HepG2 (cell line): ENCODE measurements around the gene CCDC142. TPM values are rescaled to one million over a fixed set of nuclear protein-coding genes. Genes with fewer than 3 reads are reported as not detected.
A peak's percentile ranks its signal among the peaks of the same experiment; 100 is the strongest.

ENCODE experiments used
- CHD4 ChIP-seq: fragments of 200-600 bp; sonication (generic); IDR thresholded peaks from 2 replicates; pipeline ENCODE4 v1.7.0; 2017; ENCODE audit warnings: mild to moderate bottlenecking, low read length, borderline replicate concordance
- HDAC2 ChIP-seq: sonication (generic); formaldehyde crosslinking; IDR thresholded peaks from 2 replicates; pipeline ENCODE4 v1.4.0; 2020; ENCODE audit warnings: missing genetic modification reagents
- KLF16 ChIP-seq, 2 experiments: sonication (generic) in 1 of 2; formaldehyde crosslinking in 1 of 2; IDR thresholded peaks; 2 replicates each; pipeline versions ENCODE4 v1.6.1 to v1.8.0; 2016 to 2023; ENCODE audit warnings: missing genetic modification reagents in 2 of 2, missing compliant biosample characterization in 1 of 2
- MED13 ChIP-seq: sonication (generic); formaldehyde crosslinking; IDR thresholded peaks from 2 replicates; pipeline ENCODE4 v1.5.0; 2020; ENCODE audit warnings: missing genetic modification reagents
- MZF1 ChIP-seq: sonication (generic); formaldehyde crosslinking; IDR thresholded peaks from 2 replicates; pipeline ENCODE4 v1.8.1; 2023; ENCODE audit warnings: mild to moderate bottlenecking, missing genetic modification reagents, borderline replicate concordance
- NPAS2 ChIP-seq: sonication (generic); formaldehyde crosslinking; IDR thresholded peaks from 2 replicates; pipeline ENCODE4 v1.8.0; 2022; ENCODE audit warnings: mild to moderate bottlenecking, missing genetic modification reagents, borderline replicate concordance
- PAWR ChIP-seq: sonication (generic); formaldehyde crosslinking; IDR thresholded peaks from 2 replicates; pipeline ENCODE4 v1.4.0; 2020; ENCODE audit warnings: missing genetic modification reagents, mild to moderate bottlenecking, borderline replicate concordance
- REL ChIP-seq: sonication (generic); formaldehyde crosslinking; conservative IDR thresholded peaks from 2 replicates; pipeline ENCODE4 v1.8.0; 2022; ENCODE audit warnings: mild to moderate bottlenecking, missing genetic modification reagents, moderate library complexity
- SMAD1 ChIP-seq: sonication (generic); formaldehyde crosslinking; IDR thresholded peaks from 2 replicates; pipeline ENCODE4 v1.4.0; 2020; ENCODE audit warnings: missing genetic modification reagents, low read depth, mild to moderate bottlenecking, borderline replicate concordance
- U2AF2 ChIP-seq: fragments of 200-400 bp; formaldehyde crosslinking; IDR thresholded peaks from 2 replicates; pipeline ENCODE4 v1.6.1; 2017; ENCODE audit warnings: low read depth, mild to moderate bottlenecking, low read length
- ZFP62 ChIP-seq: sonication (generic); formaldehyde crosslinking; IDR thresholded peaks from 2 replicates; pipeline ENCODE4 v1.4.0; 2020; ENCODE audit warnings: missing genetic modification reagents
- ZFX ChIP-seq: sonication (generic); formaldehyde crosslinking; IDR thresholded peaks from 2 replicates; pipeline ENCODE4 v1.4.0; 2020; ENCODE audit warnings: mild to moderate bottlenecking, low read depth, missing genetic modification reagents, moderate library complexity
- ZNF207 ChIP-seq: fragments of 450-650 bp; IDR thresholded peaks from 2 replicates; pipeline ENCODE4 v1.6.1; 2016; ENCODE audit warnings: antibody characterized with exemption, borderline replicate concordance
- ZNF253 ChIP-seq: sonication (generic); formaldehyde crosslinking; IDR thresholded peaks from 2 replicates; pipeline ENCODE4 v1.8.0; 2022; ENCODE audit warnings: mild to moderate bottlenecking, missing genetic modification reagents, borderline replicate concordance
- ZNF530 ChIP-seq: sonication (generic); formaldehyde crosslinking; IDR thresholded peaks from 2 replicates; pipeline ENCODE4 v1.5.0; 2020; ENCODE audit warnings: low read depth, mild to moderate bottlenecking, missing genetic modification reagents
- ZNF569 ChIP-seq: sonication (generic); formaldehyde crosslinking; IDR thresholded peaks from 2 replicates; pipeline ENCODE4 v1.5.0; 2020; ENCODE audit warnings: mild to moderate bottlenecking, missing genetic modification reagents, moderate library complexity, borderline replicate concordance
- ZNF703 ChIP-seq: sonication (generic); formaldehyde crosslinking; IDR thresholded peaks from 2 replicates; pipeline ENCODE4 v1.5.1; 2020; ENCODE audit warnings: missing genetic modification reagents, mild to moderate bottlenecking, moderate library complexity, borderline replicate concordance
- ZNF761 ChIP-seq: sonication (generic); formaldehyde crosslinking; conservative IDR thresholded peaks from 2 replicates; pipeline ENCODE4 v1.4.0; 2020; ENCODE audit warnings: mild to moderate bottlenecking, missing genetic modification reagents
- ZNF768 ChIP-seq: sonication (generic); formaldehyde crosslinking; IDR thresholded peaks from 2 replicates; pipeline ENCODE4 v1.4.0; 2020; ENCODE audit warnings: missing genetic modification reagents
- ZNF816 ChIP-seq: sonication (generic); formaldehyde crosslinking; IDR thresholded peaks from 2 replicates; pipeline ENCODE4 v1.8.0; 2022; ENCODE audit warnings: missing genetic modification reagents, mild to moderate bottlenecking, borderline replicate concordance
- ZZZ3 ChIP-seq: sonication (generic); formaldehyde crosslinking; IDR thresholded peaks from 2 replicates; pipeline ENCODE4 v1.4.0; 2020; ENCODE audit warnings: missing genetic modification reagents, mild to moderate bottlenecking, borderline replicate concordance
- polyA plus RNA-seq, 8 experiments: library from polyadenylated mRNA; depleted of rRNA in 3 of 8; stranded (reverse) in 7 of 8; unstranded in 1 of 8; fragments of >200 nt; fragmentation: Illumina TruSeq in 4 of 8; extraction: Trizol in 4 of 8; gene quantifications; 2 replicates each; pipeline versions ENCODE4 v1.2.1 to v1.2.3, GENCODE V29; 2011 to 2016; ENCODE audit warnings: low read depth in 4 of 8, missing spikeins in 1 of 8, mixed read lengths in 1 of 8; ENCODE audit not compliant: insufficient read depth in 1 of 8
- total RNA-seq, 5 experiments: library from RNA; depleted of rRNA; stranded (reverse); fragments of >200 nt; fragmentation: Illumina TruSeq; extraction: Trizol; gene quantifications; 2 replicates each; pipeline ENCODE4 v1.2.3, GENCODE V29; 2016; ENCODE audit warnings: low read depth in 1 of 5
- TF ChIP-seq, protein P1 (sequence below): sonication (generic); formaldehyde crosslinking; IDR thresholded peaks from 2 replicates; pipeline ENCODE4 v1.4.0; 2020; ENCODE audit warnings: mild to moderate bottlenecking, missing genetic modification reagents
- TF ChIP-seq, protein P2 (sequence below): sonication (generic); formaldehyde crosslinking; IDR thresholded peaks from 2 replicates; pipeline ENCODE4 v1.8.0; 2022; ENCODE audit warnings: missing genetic modification reagents, mild to moderate bottlenecking, moderate library complexity, borderline replicate concordance
- TF ChIP-seq, protein P3 (sequence below): sonication (generic); formaldehyde crosslinking; conservative IDR thresholded peaks from 2 replicates; pipeline ENCODE4 v1.4.0; 2020; ENCODE audit warnings: missing genetic modification reagents

CCDC142 gene
- total and polyA plus RNA-seq, 2 of the 13 experiments (the other 11 are each of a cell fraction or from before 2014, with no cell fraction given) = 14.7 to 30.4 TPM

DNA sequence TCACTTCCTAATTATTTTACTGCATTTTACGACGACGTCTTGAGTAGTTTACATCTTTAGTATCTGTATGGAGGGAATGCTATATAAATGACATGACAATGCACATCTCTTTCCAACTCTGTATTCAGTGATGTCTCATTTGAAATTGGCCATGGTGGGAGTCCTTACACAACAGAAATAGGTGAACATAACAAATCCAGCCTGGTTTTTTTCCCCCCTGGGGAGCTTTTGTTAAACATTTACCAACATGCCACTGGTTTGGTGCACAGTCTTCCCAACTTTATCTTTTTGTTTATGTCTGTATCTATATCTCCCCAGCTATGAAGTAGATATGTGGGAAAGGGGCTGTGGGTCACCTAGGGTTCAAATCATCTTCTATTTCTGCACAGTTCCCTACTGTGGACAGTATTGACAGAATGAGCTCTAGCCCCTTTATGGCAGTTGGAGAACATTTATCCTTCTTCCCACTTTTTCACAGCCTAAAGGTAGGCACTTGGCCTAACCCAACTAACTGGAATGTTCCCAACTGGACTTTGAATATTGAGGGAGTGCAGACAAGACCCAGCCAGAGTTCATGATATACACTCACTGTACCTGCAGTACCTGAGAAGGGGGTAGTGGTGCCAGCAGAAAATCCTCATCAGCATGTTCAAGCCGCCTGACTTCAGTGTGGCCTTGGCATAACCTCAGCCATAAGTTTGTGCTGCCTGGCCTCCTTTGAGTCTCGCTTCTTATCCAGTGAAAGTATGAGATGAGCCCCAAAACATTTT is 35.4 kb downstream of the CCDC142 start (continued):
- TF ChIP-seq ZNF816 (CRISPR knock-in tag) (no peak), MED13 (CRISPR knock-in tag) (no peak), SMAD1 (CRISPR knock-in tag) (no peak), KLF16 (CRISPR knock-in tag; IDR thresholded peaks at IDR 0.05) (0 out of 4 replicates have a peak, but pooled peaks of 1 of the 2 experiments have one; percentile 45), CHD4 (no peak), PAWR (CRISPR knock-in tag) (no peak), REL (CRISPR knock-in tag) (no peak), ZNF253 (CRISPR knock-in tag) (no peak), ZFP62 (CRISPR knock-in tag) (no peak), ZNF207 (no peak), ZNF703 (CRISPR knock-in tag) (no peak), ZZZ3 (CRISPR knock-in tag) (no peak), ZNF530 (CRISPR knock-in tag) (no peak), HDAC2 (CRISPR knock-in tag) (peak; percentile 59), ZFX (CRISPR knock-in tag) (peak; percentile 64), ZNF569 (CRISPR knock-in tag) (no peak; the same call in 1 of the 2 replicates), NPAS2 (no peak), ZNF768 (CRISPR knock-in tag) (no peak), ZNF761 (no peak), MZF1 (CRISPR knock-in tag) (no peak), U2AF2 (no peak)
- TF ChIP-seq, protein P1, sequence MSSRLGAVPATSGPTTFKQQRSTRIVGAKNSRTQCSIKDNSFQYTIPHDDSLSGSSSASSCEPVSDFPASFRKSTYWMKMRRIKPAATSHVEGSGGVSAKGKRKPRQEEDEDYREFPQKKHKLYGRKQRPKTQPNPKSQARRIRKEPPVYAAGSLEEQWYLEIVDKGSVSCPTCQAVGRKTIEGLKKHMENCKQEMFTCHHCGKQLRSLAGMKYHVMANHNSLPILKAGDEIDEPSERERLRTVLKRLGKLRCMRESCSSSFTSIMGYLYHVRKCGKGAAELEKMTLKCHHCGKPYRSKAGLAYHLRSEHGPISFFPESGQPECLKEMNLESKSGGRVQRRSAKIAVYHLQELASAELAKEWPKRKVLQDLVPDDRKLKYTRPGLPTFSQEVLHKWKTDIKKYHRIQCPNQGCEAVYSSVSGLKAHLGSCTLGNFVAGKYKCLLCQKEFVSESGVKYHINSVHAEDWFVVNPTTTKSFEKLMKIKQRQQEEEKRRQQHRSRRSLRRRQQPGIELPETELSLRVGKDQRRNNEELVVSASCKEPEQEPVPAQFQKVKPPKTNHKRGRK (CRISPR knock-in tag) = no peak
- TF ChIP-seq, protein P2, sequence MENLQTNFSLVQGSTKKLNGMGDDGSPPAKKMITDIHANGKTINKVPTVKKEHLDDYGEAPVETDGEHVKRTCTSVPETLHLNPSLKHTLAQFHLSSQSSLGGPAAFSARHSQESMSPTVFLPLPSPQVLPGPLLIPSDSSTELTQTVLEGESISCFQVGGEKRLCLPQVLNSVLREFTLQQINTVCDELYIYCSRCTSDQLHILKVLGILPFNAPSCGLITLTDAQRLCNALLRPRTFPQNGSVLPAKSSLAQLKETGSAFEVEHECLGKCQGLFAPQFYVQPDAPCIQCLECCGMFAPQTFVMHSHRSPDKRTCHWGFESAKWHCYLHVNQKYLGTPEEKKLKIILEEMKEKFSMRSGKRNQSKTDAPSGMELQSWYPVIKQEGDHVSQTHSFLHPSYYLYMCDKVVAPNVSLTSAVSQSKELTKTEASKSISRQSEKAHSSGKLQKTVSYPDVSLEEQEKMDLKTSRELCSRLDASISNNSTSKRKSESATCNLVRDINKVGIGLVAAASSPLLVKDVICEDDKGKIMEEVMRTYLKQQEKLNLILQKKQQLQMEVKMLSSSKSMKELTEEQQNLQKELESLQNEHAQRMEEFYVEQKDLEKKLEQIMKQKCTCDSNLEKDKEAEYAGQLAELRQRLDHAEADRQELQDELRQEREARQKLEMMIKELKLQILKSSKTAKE = no peak; the same call in 1 of the 2 replicates
- TF ChIP-seq, protein P3, sequence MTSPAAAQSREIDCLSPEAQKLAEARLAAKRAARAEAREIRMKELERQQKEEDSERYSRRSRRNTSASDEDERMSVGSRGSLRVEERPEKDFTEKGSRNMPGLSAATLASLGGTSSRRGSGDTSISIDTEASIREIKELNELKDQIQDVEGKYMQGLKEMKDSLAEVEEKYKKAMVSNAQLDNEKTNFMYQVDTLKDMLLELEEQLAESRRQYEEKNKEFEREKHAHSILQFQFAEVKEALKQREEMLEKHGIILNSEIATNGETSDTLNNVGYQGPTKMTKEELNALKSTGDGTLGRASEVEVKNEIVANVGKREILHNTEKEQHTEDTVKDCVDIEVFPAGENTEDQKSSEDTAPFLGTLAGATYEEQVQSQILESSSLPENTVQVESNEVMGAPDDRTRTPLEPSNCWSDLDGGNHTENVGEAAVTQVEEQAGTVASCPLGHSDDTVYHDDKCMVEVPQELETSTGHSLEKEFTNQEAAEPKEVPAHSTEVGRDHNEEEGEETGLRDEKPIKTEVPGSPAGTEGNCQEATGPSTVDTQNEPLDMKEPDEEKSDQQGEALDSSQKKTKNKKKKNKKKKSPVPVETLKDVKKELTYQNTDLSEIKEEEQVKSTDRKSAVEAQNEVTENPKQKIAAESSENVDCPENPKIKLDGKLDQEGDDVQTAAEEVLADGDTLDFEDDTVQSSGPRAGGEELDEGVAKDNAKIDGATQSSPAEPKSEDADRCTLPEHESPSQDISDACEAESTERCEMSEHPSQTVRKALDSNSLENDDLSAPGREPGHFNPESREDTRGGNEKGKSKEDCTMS = no peak
